Keratinocyte (primary cell): Measurements from ENCODE around the gene RNF19B. TPM values are rescaled to one million over a fixed set of nuclear protein-coding genes. Genes with fewer than 3 reads are reported as not detected.

ENCODE experiments used
- DNase-seq: peaks from one replicate; pipeline ENCODE4 v3.0.0-alpha.2; 2011; ENCODE audit warnings: low read depth, missing footprints, low spot score
- FAIRE-seq: peaks from 2 replicates; lab custom pipeline; 2011; peaks lifted over from hg19 to GRCh38; lab: Jason Lieb, UNC
- H2AFZ ChIP-seq: 2 replicates; pipeline ENCODE4 v1.6.0; 2012; ENCODE audit warnings: low read length, control low read depth, inconsistent platforms; ENCODE audit not compliant: control insufficient read depth
- H3K27ac ChIP-seq: 2 replicates; pipeline ENCODE4 v1.5.1; 2011; ENCODE audit warnings: low read length; ENCODE audit not compliant: control insufficient read depth, insufficient read depth
- H3K27me3 ChIP-seq: 3 replicates; pipeline ENCODE4 v1.6.0; 2011; ENCODE audit warnings: low read length; ENCODE audit not compliant: control insufficient read depth, insufficient read depth; ENCODE audit errors: extremely low read depth
- H3K36me3 ChIP-seq, 2 experiments: 2 replicates in 1 of 2; 3 replicates in 1 of 2; pipeline ENCODE4 v1.5.1; 2011; ENCODE audit warnings: low read length in 2 of 2, mild to moderate bottlenecking in 1 of 2; ENCODE audit not compliant: control insufficient read depth in 2 of 2, insufficient read depth in 2 of 2; ENCODE audit errors: extremely low read depth in 1 of 2
- H3K4me1 ChIP-seq: 3 replicates; pipeline ENCODE4 v1.5.1; 2011; ENCODE audit warnings: low read length; ENCODE audit not compliant: control insufficient read depth, insufficient read depth; ENCODE audit errors: extremely low read depth
- H3K4me2 ChIP-seq: 3 replicates; pipeline ENCODE4 v1.6.0; 2011; ENCODE audit warnings: low read depth, low read length; ENCODE audit not compliant: control insufficient read depth, insufficient read depth; ENCODE audit errors: extremely low read depth
- H3K4me3 ChIP-seq, 3 experiments: fragments of 200-600 bp in 1 of 3; sonication (generic) in 1 of 3; 2 replicates in 2 of 3; 3 replicates in 1 of 3; pipeline ENCODE4 v1.5.1; 2011 to 2016; ENCODE audit warnings: low read length in 3 of 3, mild to moderate bottlenecking in 3 of 3, control low read depth in 2 of 3, inconsistent platforms in 1 of 3, low read depth in 1 of 3, mixed read lengths in 1 of 3, mixed run types in 1 of 3, moderate library complexity in 1 of 3; ENCODE audit not compliant: control insufficient read depth in 2 of 3, insufficient read depth in 2 of 3; ENCODE audit errors: extremely low read depth in 1 of 3
- H3K79me2 ChIP-seq: 2 replicates; pipeline ENCODE4 v1.6.0; 2012; ENCODE audit warnings: low read length; ENCODE audit not compliant: control insufficient read depth, insufficient read depth
- H3K9ac ChIP-seq: 3 replicates; pipeline ENCODE4 v1.6.0; 2011; ENCODE audit warnings: low read length; ENCODE audit not compliant: control insufficient read depth, insufficient read depth; ENCODE audit errors: extremely low read depth
- H3K9me1 ChIP-seq: 3 replicates; pipeline ENCODE4 v1.6.0; 2011; ENCODE audit warnings: low read length; ENCODE audit not compliant: control insufficient read depth, insufficient read depth; ENCODE audit errors: extremely low read depth
- H3K9me3 ChIP-seq: 2 replicates; pipeline ENCODE4 v1.5.1; 2012; ENCODE audit warnings: low read depth, low read length; ENCODE audit not compliant: control insufficient read depth
- H4K20me1 ChIP-seq: 3 replicates; pipeline ENCODE4 v1.6.0; 2011; ENCODE audit warnings: low read length; ENCODE audit not compliant: control insufficient read depth, insufficient read depth; ENCODE audit errors: extremely low read depth
- CTCF ChIP-seq, 3 experiments: IDR thresholded peaks in 1 of 3; conservative IDR thresholded peaks in 1 of 3; optimal IDR thresholded peaks in 1 of 3; 2 replicates in 2 of 3; 3 replicates in 1 of 3; pipeline versions ENCODE3 to v1.5.1; 2011; ENCODE audit warnings: low read length in 3 of 3, mild to moderate bottlenecking in 3 of 3, moderate library complexity in 2 of 3, control low read depth in 1 of 3, inconsistent platforms in 1 of 3; ENCODE audit not compliant: insufficient read depth in 2 of 3; ENCODE audit errors: extremely low read depth in 1 of 3
- EZH2 ChIP-seq: IDR thresholded peaks from one replicate; pipeline ENCODE4 v1.6.1; 2012; ENCODE audit warnings: inconsistent platforms, mild to moderate bottlenecking, low read length, moderate library complexity
- dilution Hi-C: fragments of 300-500 bp; cut with MboI; formaldehyde crosslinking; loops from one replicate; pipeline ENCODE4 v1.7.0; 2020; ENCODE audit warnings: low sequenced_read_pairs; ENCODE audit not compliant: extremely low pct_ligation_motif_present
- polyA plus RNA-seq, 5 experiments: library from polyadenylated mRNA; depleted of rRNA in 3 of 5; stranded (reverse) in 3 of 5; stranded (forward) in 1 of 5; unstranded in 1 of 5; fragments of >200 nt; gene quantifications; 1 replicate in 1 of 5; 2 replicates in 3 of 5; 3 replicates in 1 of 5; pipeline versions ENCODE4 v1.2.1 to v1.2.3, GENCODE V29; 2011 to 2012; ENCODE audit warnings: missing spikeins in 2 of 5, low read depth in 1 of 5, low replicate concordance in 1 of 5

Gene RNF19B
- polyA plus RNA-seq, 1 donor (not counting 4 experiments of a cell fraction or from before 2014, with no cell fraction given) = 33.5 TPM

GRCh38 chr1:32998997-32999396 lies 34.4 kb upstream of the RNF19B start:
- no peak for DNase-seq
- Histone ChIP-seq H4K20me1 (no peaks in the 10 kb centered on the region), H3K4me3 (no peak overlapping the region), H3K36me3 (peaks cover 0 to 7% of the 10 kb centered on the region in 2 experiments), H3K4me1 (peaks cover 10% of the 10 kb centered on the region), H2AFZ (no peak overlapping the region), H3K4me2 (no peak overlapping the region), H3K27ac (no peak overlapping the region), H3K79me2 (no peaks in the 10 kb centered on the region), H3K27me3 (no peaks in the 10 kb centered on the region), H3K9me3 (no peaks in the 10 kb centered on the region), H3K9me1 (no peaks in the 10 kb centered on the region), H3K9ac (no peak overlapping the region)
- no peak for FAIRE-seq
- dilution Hi-C loops = no loop called here
- TF ChIP-seq EZH2 (no peak), CTCF (optimal IDR thresholded peaks at IDR 0.05 in 1 of 3, IDR thresholded peaks at IDR 0.05 in 1 of 3, conservative IDR thresholded peaks at IDR 0.05 in 1 of 3; ENCODE audit: extremely low read depth in 1 of 3, insufficient read depth in 2 of 3, low read length in 3 of 3) (no peak)

- Histone ChIP-seq H3K4me3 (no peak overlapping the region), H3K4me1 (peaks cover 5% of the 10 kb centered on the region), H3K36me3 (peaks cover 0 to 7% of the 10 kb centered on the region in 2 experiments), H3K9me1 (no peaks in the 10 kb centered on the region), H3K4me2 (no peak overlapping the region), H3K9me3 (no peaks in the 10 kb centered on the region), H3K9ac (no peak overlapping the region), H3K79me2 (no peaks in the 10 kb centered on the region), H3K27ac (peak overlapping the region; percentile 21), H4K20me1 (no peaks in the 10 kb centered on the region), H2AFZ (no peak overlapping the region), H3K27me3 (no peaks in the 10 kb centered on the region)
- FAIRE-seq = no peak
- DNase-seq = no peak
- TF ChIP-seq CTCF (optimal IDR thresholded peaks at IDR 0.05 in 1 of 3, IDR thresholded peaks at IDR 0.05 in 1 of 3, conservative IDR thresholded peaks at IDR 0.05 in 1 of 3; ENCODE audit: extremely low read depth in 1 of 3, insufficient read depth in 2 of 3, low read length in 3 of 3) (no peak), EZH2 (no peak)
- dilution Hi-C loops = no loop called here
These were observed 33.5 kb upstream of the RNF19B start for GRCh38 chr1:32998064-32998463.
